Esophagus muscularis mucosa (tissue), 4 donors: ENCODE results near the gene PPAN.

Experiments
- EP300 ChIP-seq: sonication (generic); formaldehyde crosslinking; IDR thresholded peaks from one replicate; pipeline ENCODE4 v1.6.1; 2017; ENCODE audit warnings: antibody characterized with exemption
- POLR2A ChIP-seq: fragments of 450-650 bp; IDR thresholded peaks from one replicate; pipeline ENCODE4 v1.6.1; 2017; ENCODE audit warnings: antibody characterized with exemption, moderate library complexity, mild to moderate bottlenecking, low read depth
- POLR2AphosphoS5 ChIP-seq, 2 donors: sonication (generic); formaldehyde crosslinking; IDR thresholded peaks; one replicate each; pipeline ENCODE4 v1.6.1; 2017; ENCODE audit warnings: antibody characterized with exemption in 2 of 2
- TF ChIP-seq, protein P1 (sequence below), 3 experiments: fragments of 200-600 bp in 2 of 3; fragments of 450-650 bp in 1 of 3; sonication (generic) in 2 of 3; IDR thresholded peaks; one replicate each; pipeline ENCODE4 v1.5.1; 2017 to 2019; ENCODE audit warnings: antibody characterized with exemption in 3 of 3, mild to moderate bottlenecking in 2 of 3, moderate library complexity in 1 of 3

- TF ChIP-seq, protein P1, sequence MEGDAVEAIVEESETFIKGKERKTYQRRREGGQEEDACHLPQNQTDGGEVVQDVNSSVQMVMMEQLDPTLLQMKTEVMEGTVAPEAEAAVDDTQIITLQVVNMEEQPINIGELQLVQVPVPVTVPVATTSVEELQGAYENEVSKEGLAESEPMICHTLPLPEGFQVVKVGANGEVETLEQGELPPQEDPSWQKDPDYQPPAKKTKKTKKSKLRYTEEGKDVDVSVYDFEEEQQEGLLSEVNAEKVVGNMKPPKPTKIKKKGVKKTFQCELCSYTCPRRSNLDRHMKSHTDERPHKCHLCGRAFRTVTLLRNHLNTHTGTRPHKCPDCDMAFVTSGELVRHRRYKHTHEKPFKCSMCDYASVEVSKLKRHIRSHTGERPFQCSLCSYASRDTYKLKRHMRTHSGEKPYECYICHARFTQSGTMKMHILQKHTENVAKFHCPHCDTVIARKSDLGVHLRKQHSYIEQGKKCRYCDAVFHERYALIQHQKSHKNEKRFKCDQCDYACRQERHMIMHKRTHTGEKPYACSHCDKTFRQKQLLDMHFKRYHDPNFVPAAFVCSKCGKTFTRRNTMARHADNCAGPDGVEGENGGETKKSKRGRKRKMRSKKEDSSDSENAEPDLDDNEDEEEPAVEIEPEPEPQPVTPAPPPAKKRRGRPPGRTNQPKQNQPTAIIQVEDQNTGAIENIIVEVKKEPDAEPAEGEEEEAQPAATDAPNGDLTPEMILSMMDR (IDR thresholded peaks at IDR 0.05), result no peak
- TF ChIP-seq POLR2A (no peak), POLR2AphosphoS5 (IDR thresholded peaks at IDR 0.05) (no peak), EP300 (no peak)
Measured at GRCh38 chr19:10115392-10116084, 9.4 kb downstream of the PPAN start.
